SIG-M5 treated with dmso at 0.1 percent for 504 hours (cell line): ENCODE measurements around the gene SPATA9.

Source experiments
- DNase-seq: peaks from one replicate; lab custom pipeline; 2025; ENCODE audit not compliant: unreplicated experiment; lab: John Stamatoyannopoulos, UW

Gene SPATA9

DNA sequence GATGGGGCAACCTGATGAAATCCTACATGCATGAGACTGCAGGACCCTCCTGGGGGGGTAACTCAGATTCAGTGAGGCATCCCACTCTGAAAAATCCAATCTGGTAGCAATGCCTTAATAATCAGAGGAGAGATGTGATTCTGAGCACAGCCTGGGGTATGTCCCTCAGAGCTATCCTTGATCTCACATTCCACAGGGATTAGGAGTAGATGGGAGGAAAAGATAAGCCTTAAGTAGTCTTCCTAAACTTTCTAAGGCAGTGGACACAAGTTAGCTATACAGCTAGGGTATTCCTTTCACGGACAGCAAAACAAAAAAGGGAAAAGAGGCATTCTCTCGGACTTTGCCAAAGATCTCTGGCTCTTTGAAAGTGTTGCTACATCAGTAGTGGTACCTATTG, 3.9 kb upstream of the SPATA9 start:
- no peak for DNase-seq

DNA sequence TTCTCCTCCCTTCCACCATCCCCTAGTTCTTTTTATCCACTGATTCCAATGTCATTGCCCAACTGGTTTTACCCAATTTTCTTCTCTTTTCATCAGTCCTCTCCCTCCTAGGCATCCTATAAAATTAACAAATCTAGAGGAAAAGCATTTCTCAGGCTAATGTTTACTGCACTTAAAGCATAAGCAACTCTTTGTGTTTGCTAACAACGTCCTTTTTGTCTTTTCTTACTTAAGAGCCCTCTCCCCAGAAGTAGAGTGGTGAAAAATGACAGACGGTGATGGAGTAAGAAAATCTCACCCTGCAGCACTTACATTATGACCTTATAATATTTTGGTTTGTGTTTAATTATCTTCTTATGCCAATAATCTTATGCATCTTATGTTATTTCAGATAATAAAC, 1.6 kb upstream of the SPATA9 start:
- DNase-seq: no peak

DNA sequence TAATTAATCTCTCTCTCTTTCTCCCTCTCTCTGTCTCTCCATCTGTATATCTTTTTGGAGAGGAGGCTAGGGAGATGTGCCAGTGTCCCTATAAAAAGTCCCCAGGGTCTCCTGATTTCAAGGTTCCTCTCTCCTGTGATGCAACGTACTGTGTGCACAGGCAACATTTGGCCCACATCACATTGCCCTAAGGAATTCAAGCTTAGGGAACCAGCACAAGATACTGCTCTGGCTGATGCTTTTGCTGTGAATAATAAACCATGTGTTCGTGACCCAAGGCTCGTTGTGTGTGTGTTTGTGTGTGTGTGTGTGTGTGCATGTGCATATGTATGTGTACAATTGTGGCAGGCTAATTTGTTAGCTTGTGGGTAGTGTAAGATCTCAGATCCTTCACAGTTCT, 9.7 kb downstream of the SPATA9 start:
- no peak for DNase-seq

DNA sequence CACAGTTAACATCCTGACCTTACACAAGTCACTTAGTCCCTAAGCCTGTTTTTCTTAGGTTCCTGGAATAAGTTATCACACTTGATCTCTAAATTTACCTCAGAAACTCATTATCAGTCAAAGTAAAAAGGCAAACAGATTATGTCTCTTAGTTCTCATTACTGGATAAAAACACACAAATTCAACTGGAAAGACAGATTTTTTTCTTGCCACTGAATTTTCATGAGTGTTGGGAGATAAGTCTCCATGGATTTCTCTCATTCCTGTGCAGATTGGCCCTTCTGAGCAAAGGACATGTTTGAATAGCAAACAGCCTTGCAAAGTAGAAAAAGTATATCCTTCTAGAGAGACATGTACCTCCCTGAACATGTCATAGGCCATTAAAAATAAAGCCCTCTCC, 10.2 kb downstream of the SPATA9 start:
- DNase-seq: no peak

DNA sequence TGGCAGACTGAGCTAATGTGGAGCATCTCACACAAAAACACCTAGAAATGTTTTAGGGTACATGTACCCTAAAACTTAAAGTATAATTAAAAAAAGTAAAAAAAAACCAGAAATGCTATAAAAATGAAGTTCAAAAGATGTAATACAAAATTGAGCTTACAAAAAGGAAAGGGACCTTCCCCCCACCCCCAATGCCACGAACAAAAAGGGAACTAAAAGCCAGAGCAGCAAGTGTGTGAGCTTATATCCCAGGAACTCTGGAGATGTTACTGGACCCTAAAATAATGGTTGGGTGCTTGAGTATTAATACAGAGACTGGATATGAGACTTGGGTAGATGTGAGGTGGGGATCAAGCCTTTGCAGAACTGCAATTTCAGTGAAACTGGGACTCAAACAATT, 11.0 kb downstream of the SPATA9 start:
- peak; percentile 24 for DNase-seq

DNA sequence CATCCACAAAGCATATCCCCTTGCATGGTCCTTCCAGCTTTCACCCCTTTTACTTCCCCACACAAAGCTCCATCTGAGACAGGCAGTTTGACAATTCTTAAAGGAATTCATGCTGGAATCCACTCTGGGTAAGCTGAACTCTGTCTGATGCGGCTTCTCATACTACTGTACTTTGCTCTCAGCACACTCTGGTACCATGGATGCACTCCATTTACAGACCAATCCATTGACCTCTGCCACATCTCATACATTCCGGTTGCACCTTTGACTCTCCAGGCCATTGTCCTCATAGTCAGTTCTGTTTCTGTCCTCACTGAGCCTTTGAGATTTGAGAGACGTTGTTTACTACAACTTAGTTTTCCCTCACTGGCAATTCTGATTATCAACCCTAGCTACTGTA, 12.2 kb downstream of the SPATA9 start:
- DNase-seq: no peak

DNA sequence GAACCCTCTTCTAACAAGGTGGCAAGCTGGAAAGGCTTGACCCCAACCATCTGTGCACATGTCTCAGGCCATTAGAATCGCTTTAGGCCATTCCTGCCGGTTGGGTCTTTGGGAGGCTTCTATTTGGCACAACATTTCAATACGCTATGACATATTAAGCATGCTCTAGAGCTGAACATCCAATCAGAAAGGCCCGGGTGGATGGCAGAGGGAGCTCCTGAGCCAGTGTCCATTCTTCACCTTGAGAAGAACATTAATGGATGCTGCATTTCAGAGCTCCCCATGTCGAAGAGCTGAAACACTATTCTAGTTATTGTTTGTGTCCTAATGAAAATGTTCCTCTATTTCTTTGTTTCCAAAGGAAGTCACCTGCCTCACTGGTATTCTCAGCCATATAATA, 12.8 kb downstream of the SPATA9 start:
- DNase-seq: no peak

DNA sequence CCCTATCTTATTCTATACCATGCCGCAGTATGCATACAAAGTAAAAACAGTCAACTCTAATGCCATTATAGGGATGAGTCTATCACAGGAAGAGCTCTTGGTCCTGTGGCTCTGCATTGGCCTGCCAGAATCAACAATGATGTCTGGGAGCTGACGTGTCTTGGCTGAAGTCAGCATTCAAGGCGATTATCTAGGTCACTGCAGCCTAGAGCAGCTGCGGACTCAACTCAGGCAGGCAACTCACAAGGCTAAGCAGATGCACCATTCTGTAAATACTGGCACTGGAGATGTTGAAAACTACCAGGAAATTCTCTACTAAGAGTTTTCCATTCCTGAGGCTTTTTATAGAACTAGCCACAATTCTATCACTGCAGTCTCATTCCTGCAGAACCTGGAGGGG, 13.3 kb downstream of the SPATA9 start:
- DNase-seq: no peak

DNA sequence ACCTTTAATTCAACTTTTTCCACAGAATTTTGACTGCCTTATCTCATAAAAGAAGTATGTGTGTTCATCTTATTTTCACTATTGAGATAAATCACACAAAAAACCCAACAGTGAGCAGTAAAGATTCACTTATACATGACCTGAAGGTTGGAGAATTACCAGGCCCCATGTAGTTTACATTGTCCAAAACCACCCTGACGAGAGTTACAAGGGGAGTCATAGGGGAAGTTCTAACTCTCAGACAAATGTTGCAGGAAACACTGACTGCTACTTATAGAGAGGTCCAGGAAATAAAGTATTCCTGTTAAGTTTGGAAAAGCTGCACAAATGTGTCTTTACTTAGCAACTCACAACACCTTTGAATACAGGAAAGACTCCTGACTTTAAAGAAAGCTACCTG, 14.1 kb downstream of the SPATA9 start:
- no peak for DNase-seq

DNA sequence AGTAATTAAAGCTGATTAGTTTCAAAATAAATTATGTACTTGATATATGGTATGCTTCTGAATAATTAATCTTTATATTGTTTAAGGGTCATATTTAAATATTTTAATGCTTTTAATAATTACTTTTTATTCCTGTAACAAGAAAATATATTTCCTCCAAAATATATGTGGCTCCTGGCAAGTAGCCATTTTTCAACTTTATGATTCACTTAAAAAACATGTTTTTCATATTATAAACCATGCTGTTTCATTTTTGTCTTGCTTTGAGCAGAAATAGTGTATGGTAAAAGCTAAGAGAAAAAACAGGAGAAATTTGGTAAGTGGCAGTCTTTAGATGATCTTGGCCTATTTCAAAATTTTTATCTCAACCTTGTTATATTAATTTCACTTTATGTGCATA, 14.6 kb downstream of the SPATA9 start:
- DNase-seq: no peak

DNA sequence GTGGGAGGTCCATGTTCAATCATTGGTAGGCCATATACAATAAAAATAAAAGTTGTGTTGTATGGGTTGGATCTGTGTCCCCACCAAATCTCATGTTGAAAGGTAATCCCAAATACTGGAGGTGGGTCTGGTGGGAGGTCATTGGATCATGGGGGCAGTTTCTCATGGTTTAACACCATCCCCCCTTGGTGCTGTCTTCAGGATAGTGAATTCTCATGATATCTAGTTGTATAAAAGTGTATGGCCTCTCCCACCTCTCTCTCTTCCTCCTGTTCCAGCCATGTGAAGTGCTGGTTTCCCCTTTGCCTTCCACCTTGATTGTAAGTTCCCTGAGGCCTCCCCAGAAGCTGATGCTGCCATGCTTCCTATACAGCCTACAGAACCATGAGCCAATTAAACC, 15.1 kb downstream of the SPATA9 start:
- DNase-seq: no peak

DNA sequence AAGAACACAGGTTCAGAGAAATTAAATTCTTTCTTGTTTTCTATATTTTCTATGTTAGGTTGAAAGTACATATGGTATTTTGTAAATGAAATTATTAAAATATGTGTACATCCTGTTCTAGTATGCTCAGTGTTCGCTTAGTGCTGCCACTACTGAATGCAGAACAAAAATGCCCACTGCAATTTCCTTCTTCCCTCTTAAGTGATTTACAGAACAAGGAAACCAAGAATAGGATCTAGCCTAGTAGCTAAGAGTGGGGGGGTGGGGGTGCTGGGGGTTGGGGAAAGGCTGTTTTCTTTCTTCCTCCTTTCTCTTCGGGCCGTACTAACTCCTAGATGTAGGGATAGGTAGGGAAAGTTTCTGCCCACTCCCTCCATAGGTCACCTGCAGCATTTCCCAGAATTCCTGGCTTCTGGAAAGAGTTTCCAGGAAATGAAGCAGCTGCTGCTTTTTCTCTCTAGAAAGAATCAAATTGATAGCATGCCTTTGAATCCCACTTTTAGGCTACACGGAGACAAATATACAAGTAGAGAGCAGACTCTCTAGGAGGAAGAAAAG, 15.7 kb downstream of the SPATA9 start:
- peak; percentile 36 for DNase-seq

DNA sequence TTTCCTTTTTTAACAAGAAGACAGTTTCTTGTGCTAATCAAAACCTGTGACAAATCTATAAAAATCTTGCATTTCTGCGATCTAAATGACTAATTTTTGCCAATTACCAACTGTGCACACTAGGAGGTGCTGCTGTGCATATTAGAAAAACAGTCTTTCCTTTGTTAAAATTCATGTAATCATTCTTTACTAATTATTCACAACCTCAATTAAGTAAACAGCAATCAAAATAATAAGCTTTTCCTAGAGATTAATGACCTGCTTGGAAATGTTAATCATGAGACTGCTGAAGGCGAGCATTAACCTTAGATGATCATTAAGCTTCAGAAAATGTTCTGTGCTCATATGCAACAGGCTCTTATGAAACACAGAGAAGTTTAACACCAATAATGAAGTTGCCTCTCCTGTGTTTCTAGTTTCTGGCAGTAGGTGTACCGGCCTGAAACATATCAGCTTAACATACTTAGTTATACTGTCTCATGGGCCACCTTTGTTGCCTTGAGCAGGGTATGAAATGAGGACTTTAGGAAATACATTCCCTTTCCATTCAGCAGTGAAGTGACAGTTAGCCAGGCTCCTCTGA, 18.5 kb downstream of the SPATA9 start:
- peak; percentile 30 for DNase-seq

DNA sequence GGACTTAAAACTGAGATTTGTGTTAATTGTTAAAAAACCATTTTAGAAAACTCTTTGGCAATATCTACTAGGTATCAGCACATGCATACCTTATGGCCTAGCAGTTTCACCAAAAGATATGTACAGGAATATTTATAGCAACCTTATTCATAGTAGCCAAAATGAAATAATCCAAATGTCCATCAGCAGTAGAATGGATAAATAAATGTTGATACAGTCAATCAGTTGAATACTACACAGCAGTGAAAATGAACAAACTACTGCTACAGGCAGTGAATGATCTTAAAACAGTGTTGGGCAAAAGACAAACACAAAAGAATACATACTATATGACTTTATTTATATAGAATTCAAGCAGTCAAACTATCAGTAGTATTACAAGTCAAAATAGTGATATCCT, 19.8 kb downstream of the SPATA9 start:
- no peak for DNase-seq

DNA sequence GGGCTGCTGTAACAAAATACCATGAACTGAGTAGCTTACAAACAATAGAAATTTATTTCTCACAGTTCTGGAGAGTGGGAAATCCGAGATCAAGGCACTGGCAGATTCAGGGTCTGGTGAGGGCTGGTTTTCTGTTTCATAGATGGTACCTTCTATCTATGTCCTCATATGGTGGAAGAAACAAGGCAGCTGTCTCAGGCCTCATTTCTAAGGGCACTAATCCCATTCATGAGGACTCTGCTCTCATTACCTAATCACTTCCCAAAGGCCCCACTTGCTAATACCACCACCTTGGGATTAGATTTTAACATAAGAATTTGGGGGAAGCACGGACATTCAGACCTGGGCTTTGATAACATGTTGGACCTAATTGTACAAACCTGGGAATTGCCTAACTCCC, 22.7 kb downstream of the SPATA9 start:
- DNase-seq: no peak

DNA sequence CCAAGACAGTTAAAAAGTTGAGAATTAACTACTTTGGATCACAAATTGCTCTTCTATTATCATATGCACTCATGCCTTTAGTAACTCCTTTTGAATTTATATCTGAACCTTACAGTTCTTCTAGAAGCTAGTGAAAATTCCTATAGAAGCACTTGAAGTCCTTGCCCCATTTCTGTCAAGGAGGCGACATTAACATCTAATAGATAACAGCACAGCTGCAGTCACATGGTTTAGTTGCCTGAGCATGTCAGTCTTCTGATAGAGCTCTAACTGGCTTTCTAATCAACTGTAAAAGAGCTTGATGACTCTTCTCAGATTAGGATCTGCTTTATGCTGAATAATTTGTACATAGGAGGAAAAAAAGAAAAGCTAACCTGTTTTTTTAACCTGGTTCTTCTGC, 27.2 kb downstream of the SPATA9 start:
- no peak for DNase-seq

DNA sequence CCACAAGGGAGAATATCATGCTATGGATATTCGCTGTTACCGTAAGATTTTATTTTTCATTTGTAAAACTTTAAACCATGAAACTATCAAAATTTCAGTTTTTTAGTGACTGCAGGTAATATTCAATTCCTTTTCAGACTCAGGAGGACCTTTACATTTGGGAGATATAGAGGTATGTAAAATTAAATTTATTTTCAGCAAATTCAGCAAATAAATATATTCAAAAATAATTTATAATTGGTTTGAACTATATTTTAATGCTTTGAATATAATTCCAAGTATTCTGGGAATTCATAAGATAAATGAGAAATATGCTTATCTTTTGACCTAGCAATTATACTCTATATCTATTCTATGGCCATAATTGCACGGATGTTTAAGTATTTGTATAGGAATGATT, 28.6 kb downstream of the SPATA9 start:
- DNase-seq: no peak

DNA sequence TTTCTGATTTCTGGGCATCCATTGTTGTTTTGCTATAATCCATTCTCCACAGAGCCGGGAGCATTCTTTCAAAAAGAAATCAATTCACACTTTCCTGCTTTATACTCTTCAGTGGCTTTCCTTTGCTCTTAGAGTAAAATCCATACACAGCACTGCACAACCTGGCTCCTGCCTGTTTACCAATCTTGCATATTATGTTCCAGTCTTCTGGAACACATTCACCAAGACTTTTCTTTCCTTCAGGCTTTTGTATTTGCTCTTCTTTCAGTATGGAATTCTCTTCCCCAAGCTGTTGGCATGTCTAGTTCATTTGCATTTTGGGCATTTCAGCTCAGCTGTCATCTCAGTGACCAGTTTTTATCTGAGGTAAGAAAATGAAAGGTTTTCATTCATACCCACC, 29.9 kb downstream of the SPATA9 start:
- DNase-seq: no peak

DNA sequence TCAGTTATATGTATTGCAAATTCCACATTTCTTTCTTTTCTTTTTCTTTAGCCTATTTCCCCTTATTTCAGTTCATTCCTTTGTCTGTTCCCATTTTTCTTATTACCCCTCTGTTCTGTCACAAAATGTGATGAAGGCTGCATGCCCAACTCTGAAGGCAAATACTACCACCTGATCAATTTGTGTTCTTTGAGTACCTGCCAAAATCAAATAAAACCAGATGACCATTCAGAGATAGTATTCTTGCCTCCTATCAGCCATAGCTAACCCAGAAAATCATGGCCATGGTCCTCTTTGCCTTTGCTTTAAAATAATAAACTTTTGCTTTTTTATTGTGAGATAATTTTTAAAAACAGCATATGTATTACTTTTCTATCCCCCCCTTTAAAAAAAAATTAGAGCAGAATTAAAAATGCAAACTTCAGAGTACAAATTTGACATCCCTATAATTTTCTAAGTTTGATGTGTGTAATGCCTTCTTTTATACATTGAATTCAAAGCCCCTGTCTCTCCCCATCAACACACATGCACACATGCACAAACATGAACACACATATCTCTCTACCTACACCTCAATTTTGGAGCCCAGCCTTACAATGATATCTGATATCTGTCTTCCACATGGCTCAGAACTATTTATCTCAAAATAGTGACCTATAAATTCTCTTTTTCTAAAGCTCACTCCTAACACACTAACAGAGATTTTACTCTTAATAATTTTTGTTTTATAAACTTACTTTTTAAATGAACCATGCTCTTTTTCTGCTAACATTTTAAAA, 32.8 kb downstream of the SPATA9 start:
- DNase-seq: no peak

DNA sequence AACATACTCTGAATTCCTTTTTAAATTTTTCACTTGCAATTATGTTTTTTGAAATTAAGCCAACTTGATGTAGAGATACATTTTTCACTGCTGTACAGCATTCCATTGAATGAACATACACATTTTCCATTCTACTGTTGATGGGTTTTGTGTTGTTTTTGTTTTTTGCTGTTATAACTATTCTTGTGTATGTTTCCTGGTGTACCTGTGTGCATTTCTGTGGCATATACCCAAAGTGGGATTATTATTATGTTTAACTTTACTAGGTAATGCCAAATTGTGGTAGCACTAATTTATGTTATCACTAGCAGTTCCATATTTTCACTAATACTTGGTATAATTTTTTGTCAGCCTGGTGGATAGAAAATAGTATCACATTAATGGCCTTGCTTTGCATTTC, 33.5 kb downstream of the SPATA9 start:
- no peak for DNase-seq

DNA sequence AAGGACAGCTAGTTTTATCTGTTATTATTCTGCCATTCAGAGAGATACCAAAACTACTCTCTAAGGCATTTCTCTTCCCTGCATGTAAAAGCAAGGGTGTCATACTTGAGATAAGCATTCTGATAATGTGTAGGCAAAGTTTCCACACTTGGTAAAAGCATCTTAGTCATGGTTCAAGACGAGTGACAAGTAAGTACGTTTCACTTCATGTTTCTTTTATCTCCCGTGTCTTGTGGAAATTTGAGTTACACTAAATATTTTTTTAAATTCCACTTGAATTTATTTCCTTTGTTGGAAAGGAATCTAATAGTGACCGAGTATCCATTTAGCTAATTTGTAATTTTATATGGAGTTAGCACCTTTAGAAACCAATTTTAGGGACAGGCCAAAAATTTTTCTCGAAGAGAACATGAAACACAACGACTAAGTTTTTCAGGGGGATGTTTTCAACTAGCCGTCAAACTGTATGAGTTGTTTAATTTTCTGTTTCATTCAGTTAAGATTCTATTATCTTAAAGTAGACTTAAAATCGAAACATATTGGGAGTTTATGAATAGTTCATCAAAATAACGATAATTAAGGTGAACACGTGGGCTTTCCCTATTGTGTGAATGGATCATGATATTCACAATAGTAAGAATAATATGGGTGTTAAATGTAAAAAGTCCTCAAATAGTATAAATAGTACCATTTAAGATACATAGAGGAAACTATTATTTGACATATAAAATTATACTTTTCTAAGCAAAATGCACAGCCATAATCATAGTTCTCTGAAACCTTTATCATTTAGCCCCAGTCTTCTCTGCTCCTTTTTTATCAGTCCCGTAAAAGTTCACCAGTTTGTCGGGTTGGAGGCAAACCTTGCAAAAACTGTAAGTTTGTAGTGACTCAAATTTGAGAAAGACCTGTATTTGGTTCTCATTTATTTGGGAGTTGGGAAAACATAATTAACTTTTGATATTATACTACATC, 34.6 kb downstream of the SPATA9 start:
- DNase-seq: no peak
